Panc1 (cell line): ENCODE results near the gene FER1L5.
"Not testable (repeated sequence)": the region's sequence is repeated elsewhere in the genome, so short reads cannot be mapped to it uniquely, and the experiment has no call there.

ENCODE experiments used
- CTCF ChIP-seq: fragments of 450-650 bp; IDR thresholded peaks from 2 replicates; pipeline ENCODE4 v1.5.1; 2017; ENCODE audit warnings: mild to moderate bottlenecking
- POLR2AphosphoS5 ChIP-seq: IDR thresholded peaks from 2 replicates; pipeline ENCODE4 v1.6.1; 2012; ENCODE audit warnings: mild to moderate bottlenecking, low read depth, low read length, moderate library complexity
- REST ChIP-seq, 2 experiments: IDR thresholded peaks; 2 replicates each; pipeline ENCODE4 v1.6.1; 2011 to 2012; ENCODE audit warnings: low read depth in 2 of 2, control low read depth in 1 of 2, low read length in 1 of 2, mild to moderate bottlenecking in 1 of 2, moderate library complexity in 1 of 2; ENCODE audit not compliant: insufficient read depth in 1 of 2

GRCh38 chr2:96665717-96666116, 23.2 kb downstream of the FER1L5 start:
- not testable (repeated sequence) for TF ChIP-seq CTCF; POLR2AphosphoS5; REST (IDR thresholded peaks at IDR 0.05; ENCODE audit: insufficient read depth in 1 of 2, low read depth in 2 of 2, low read length in 1 of 2)
